PC-3 (cell line): ENCODE results near the gene BRIP1.

ENCODE experiments used
- EZH2 ChIP-seq: fragments of 300-600 bp; sonication (generic); IDR thresholded peaks from one replicate; pipeline ENCODE4 v1.6.1; 2017; ENCODE audit warnings: antibody characterized with exemption, mild to moderate bottlenecking, low read length; ENCODE audit not compliant: unreplicated experiment
- EZH2phosphoT487 ChIP-seq: fragments of 300-600 bp; sonication (generic); IDR thresholded peaks from 2 replicates; pipeline ENCODE4 v1.6.1; 2018; ENCODE audit warnings: mild to moderate bottlenecking, antibody characterized with exemption, low read length, borderline replicate concordance
- TF ChIP-seq, protein P1 (sequence below): fragments of 300-600 bp; sonication (generic); conservative IDR thresholded peaks from 2 replicates; pipeline ENCODE4 v1.5.1; 2017; ENCODE audit warnings: antibody characterized with exemption, low read depth, mild to moderate bottlenecking, low read length

DNA sequence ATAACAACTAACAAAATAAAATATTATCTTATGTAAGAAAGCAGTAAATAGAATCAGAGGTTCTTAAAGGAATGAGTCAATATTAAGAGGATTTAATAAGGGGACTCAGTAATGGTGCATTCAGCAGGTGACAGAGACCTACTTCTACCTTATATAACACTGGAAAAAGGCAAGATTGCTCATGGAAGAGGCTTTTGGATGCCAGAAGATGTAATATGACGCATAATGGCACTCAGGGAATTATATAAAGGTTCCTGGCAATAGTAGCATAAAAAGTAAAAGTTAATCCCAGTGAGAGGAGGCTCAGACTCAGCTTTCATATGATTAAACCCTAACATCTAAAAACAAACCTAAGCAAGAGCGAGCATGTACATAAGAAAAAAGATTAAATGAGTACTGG, 136.4 kb downstream of the BRIP1 start:
- TF ChIP-seq, protein P1, sequence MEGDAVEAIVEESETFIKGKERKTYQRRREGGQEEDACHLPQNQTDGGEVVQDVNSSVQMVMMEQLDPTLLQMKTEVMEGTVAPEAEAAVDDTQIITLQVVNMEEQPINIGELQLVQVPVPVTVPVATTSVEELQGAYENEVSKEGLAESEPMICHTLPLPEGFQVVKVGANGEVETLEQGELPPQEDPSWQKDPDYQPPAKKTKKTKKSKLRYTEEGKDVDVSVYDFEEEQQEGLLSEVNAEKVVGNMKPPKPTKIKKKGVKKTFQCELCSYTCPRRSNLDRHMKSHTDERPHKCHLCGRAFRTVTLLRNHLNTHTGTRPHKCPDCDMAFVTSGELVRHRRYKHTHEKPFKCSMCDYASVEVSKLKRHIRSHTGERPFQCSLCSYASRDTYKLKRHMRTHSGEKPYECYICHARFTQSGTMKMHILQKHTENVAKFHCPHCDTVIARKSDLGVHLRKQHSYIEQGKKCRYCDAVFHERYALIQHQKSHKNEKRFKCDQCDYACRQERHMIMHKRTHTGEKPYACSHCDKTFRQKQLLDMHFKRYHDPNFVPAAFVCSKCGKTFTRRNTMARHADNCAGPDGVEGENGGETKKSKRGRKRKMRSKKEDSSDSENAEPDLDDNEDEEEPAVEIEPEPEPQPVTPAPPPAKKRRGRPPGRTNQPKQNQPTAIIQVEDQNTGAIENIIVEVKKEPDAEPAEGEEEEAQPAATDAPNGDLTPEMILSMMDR, result no peak
- TF ChIP-seq EZH2 (no peak), EZH2phosphoT487 (no peak)
